Nephron progenitor cell (in vitro differentiated cells): ENCODE measurements around the gene KIAA0232.

ENCODE experiments used
- DNase-seq: peaks from one replicate; pipeline ENCODE4 v3.0.0; 2021
- H3K27ac Mint-ChIP-seq: 2 replicates; pipeline ENCODE4 v1.8.0; 2021; ENCODE audit warnings: mild to moderate bottlenecking, moderate library complexity, mixed read lengths
- H3K27me3 Mint-ChIP-seq: 2 replicates; pipeline ENCODE4 v1.8.0; 2021; ENCODE audit warnings: mild to moderate bottlenecking, low read depth, mixed read lengths; ENCODE audit not compliant: poor library complexity
- H3K36me3 Mint-ChIP-seq: 2 replicates; pipeline ENCODE4 v1.8.0; 2021; ENCODE audit warnings: low read depth, mixed read lengths
- H3K4me1 Mint-ChIP-seq: 2 replicates; pipeline ENCODE4 v1.8.0; 2021; ENCODE audit warnings: mixed read lengths
- H3K4me3 Mint-ChIP-seq: 2 replicates; pipeline ENCODE4 v1.8.0; 2021; ENCODE audit warnings: mild to moderate bottlenecking, moderate library complexity, mixed read lengths
- H3K9me3 Mint-ChIP-seq: 2 replicates; pipeline ENCODE4 v1.8.0; 2021; ENCODE audit warnings: mild to moderate bottlenecking, moderate library complexity, mixed read lengths
- TF ChIP-seq, protein P1 (sequence below): fragments of 200-600 bp; sonication (generic); IDR thresholded peaks from 2 replicates; pipeline ENCODE4 v1.5.0; 2021; ENCODE audit warnings: antibody characterized with exemption

The KIAA0232 gene

DNA sequence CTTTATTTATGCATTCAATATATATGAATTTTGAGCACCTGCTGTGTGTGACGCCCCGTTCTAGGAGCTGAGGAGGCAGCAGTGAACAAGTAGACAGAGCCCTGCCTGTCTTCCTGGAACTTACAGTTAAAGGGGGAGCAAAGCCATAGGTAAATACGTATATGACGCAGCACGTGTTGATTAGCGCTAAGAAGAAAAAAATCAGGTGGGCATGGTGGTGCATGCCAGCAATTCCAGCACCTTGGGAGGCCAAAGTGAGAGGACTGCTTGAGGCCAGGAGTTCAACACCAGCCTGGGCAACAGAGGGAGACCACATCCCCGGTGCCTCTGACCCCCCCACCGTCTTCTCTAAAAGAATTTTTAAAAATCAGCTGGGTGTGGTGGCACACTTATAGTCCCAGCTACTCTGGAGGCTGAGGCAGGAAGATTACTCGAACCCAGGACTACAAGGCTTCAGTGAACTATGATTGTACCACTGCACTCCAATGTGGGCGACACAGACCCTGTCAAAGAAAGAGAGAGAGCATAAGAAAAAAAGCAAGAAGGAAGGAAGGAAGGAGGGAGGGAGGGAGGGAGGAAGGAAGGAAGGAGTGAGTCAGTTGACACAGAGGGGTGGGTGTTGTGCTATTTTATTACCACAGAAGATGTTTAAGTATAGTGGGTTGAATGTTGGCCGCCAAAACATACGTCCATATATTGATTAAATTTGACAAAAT lies 5.4 kb upstream of the KIAA0232 start:
- H3K27me3 Mint-ChIP-seq = peaks cover 41% of the 10 kb centered on the region
- peaks cover 44% of the 10 kb centered on the region for H3K4me1 Mint-ChIP-seq
- H3K36me3 Mint-ChIP-seq = no peaks in the 10 kb centered on the region
- TF ChIP-seq, protein P1, sequence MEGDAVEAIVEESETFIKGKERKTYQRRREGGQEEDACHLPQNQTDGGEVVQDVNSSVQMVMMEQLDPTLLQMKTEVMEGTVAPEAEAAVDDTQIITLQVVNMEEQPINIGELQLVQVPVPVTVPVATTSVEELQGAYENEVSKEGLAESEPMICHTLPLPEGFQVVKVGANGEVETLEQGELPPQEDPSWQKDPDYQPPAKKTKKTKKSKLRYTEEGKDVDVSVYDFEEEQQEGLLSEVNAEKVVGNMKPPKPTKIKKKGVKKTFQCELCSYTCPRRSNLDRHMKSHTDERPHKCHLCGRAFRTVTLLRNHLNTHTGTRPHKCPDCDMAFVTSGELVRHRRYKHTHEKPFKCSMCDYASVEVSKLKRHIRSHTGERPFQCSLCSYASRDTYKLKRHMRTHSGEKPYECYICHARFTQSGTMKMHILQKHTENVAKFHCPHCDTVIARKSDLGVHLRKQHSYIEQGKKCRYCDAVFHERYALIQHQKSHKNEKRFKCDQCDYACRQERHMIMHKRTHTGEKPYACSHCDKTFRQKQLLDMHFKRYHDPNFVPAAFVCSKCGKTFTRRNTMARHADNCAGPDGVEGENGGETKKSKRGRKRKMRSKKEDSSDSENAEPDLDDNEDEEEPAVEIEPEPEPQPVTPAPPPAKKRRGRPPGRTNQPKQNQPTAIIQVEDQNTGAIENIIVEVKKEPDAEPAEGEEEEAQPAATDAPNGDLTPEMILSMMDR = no peak
- no peak overlapping the region for H3K4me3 Mint-ChIP-seq
- no peaks in the 10 kb centered on the region for H3K9me3 Mint-ChIP-seq
- no peak overlapping the region for H3K27ac Mint-ChIP-seq
- no peak for DNase-seq

DNA sequence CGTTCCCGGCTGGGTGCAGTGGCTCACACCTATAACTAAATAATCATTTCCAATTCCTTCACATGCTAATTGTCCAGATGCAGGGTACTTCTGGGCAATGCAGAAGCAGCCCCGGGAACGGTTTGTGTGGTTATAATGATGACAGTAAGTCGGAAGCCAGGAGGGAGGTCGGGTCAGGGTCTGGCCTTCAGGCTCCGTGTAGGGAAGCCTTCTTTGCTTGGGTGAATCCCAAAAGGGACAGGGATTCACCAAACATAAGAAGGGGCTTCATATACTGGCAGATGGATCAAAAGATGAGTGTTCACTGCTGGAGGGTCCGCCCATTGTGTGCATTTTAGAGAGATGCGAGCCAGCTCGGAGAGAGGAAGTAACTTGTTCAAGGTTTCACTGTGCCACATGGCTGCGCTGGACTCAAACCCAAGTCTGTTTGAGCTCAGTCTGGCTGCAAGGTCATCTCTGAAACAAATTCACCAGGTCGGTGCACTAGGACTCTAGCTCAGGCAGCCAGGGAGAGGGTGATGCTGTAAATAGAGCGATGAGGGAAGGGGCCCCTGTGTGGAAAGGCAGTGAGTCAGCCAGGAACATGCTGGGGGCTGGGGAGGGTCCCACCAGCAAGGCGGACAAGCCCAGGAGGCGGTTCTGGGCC lies 4.8 kb upstream of the KIAA0232 start:
- TF ChIP-seq, protein P1 = no peak
- DNase-seq = no peak
- peaks cover 38% of the 10 kb centered on the region for H3K4me1 Mint-ChIP-seq
- H3K27me3 Mint-ChIP-seq = peaks cover 41% of the 10 kb centered on the region
- no peaks in the 10 kb centered on the region for H3K36me3 Mint-ChIP-seq
- no peaks in the 10 kb centered on the region for H3K9me3 Mint-ChIP-seq
- H3K27ac Mint-ChIP-seq = no peak overlapping the region
- no peak overlapping the region for H3K4me3 Mint-ChIP-seq

DNA sequence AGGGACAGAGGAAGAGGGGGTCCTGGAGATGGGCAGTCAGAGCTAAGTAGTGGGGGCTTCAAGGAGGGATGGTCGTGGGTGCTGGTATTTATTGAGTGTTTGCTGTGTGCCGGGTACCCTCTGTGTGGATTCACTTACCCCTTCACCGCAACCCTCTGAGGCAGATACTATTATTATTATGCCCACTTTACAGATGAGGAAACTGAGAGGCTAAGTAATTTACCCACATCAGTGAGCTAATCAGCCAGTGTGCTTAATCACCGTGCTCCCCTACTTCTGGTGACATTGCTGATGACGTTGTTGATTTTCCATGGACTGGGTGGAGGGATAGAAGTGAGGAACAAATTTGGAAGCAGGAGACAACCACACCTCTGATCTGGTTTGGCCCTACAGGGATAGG lies 4.1 kb upstream of the KIAA0232 start:
- H3K4me1 Mint-ChIP-seq = peaks cover 31% of the 10 kb centered on the region
- H3K4me3 Mint-ChIP-seq = no peak overlapping the region
- no peak for DNase-seq
- no peak overlapping the region for H3K27ac Mint-ChIP-seq
- no peaks in the 10 kb centered on the region for H3K9me3 Mint-ChIP-seq
- H3K36me3 Mint-ChIP-seq = no peaks in the 10 kb centered on the region
- H3K27me3 Mint-ChIP-seq = peaks cover 37% of the 10 kb centered on the region
- TF ChIP-seq, protein P1 = no peak

DNA sequence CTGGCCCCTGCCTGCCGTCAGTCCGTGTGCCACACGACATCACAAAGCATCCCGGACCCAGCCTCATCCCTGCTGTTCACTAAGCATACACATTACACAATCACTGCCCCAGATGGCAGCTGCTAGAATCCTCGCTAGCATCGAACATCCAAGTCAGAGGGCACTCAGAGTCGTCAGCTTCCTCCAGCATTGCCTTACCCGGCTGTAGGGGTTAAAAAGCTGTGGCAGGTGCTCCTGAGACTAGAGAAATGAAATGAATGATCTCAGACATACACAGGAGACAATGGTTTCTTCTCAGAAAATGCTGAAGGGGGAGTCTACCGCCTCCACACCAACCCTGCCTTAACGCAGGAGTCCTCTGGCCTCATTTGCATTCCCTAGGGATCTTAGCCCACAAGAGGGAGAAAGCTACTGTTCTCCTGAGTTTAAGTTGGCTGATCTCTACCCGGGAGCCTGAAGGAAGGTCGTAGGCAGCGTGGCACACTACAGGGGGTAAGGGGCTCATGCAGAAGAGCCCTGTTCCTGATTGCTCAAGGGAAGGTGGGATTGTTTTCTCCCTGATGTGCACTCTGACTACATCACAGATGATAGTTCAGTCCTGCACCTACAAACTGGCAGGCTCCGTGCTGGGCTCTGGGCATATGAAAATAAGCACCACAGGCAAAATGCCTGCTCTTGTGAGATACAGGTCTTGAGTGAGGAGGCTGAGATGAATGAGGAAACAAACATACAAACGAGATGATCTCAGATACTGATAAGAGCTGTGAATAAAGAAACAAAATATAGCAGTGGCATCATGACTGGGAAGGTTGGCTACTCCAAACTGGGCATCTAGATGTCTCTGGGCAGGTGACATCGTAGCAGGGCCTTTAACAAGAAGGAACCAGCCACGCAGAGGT lies 2.6 kb upstream of the KIAA0232 start:
- TF ChIP-seq, protein P1 = no peak
- peak overlapping the region; percentile 28 for H3K27ac Mint-ChIP-seq
- no peaks in the 10 kb centered on the region for H3K9me3 Mint-ChIP-seq
- no peaks in the 10 kb centered on the region for H3K36me3 Mint-ChIP-seq
- H3K4me1 Mint-ChIP-seq = peaks cover 44% of the 10 kb centered on the region
- no peak for DNase-seq
- H3K27me3 Mint-ChIP-seq = peaks cover 32% of the 10 kb centered on the region
- no peak overlapping the region for H3K4me3 Mint-ChIP-seq

DNA sequence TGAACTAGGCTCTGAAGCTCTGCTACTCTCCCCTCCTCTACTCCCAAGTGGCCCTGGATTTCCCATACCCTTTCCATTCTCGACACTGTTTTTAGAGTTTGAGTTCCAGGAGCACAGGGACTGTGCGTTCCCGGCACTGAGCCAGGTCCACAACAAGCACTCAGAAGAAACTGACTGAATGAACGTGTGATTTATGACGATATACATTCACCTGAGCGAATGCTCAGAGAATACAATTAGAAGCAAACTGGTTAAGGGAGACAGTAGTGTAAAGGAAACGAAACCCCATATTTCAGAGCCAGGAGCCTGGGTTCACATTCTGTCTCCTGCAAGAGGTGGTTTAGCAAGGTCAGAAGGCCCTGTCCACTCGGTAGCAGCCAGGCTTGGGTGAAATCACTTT lies 1.4 kb upstream of the KIAA0232 start:
- Mint-ChIP-seq H3K27ac (no peak overlapping the region), H3K9me3 (no peaks in the 10 kb centered on the region), H3K27me3 (peaks cover 21% of the 10 kb centered on the region), H3K36me3 (peaks cover 10% of the 10 kb centered on the region), H3K4me1 (peaks cover 55% of the 10 kb centered on the region), H3K4me3 (peak overlapping the region; percentile 74)
- DNase-seq = no peak
- TF ChIP-seq, protein P1 = no peak
